ENCODE data around the gene ARMH1.

Gene ARMH1

DNA sequence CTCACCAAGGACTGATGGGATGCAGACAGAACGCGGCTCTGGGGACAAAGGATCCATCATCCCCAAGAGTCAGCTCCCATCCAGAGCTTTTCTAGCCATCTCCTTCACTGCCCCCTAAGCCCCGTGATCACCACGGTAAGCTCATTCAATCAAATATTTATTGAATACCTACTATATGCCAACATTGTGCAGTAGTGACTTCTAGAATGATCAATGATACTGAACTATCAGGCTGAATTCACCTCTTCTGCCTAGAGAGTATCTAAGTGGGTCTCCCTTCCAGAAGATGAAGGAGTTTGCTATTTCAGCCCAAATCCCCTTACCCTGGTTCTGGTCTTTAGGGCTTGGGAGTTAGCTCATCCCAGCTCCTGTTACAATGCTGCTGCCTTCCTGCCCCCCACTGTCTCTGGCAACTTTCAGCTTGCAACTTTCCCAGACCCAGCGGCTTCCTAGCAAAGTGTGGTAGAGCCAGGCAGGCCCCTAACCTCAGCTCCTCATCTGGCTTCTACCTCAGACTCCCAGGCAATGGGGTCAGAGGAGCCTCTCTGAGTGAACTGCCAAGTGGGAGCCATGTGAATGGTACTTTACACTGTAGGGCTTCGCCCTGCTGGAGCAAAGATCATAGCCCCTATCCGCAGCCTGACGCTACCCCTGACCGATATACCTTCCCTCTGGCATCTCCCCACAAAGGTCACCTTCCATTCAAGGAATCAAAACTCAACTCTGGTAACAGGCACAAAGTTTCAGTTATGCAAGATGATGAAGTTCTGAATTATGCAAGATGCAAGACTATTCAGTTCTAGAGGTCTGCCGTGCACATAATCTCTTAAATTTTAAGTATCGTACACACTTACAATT, 21.2 kb upstream of the ARMH1 start:
- ChIA-PET POLR2A (no interaction called here), CTCF (interaction anchor here (0.7 to 8.6 kb wide), 57 partner anchors 10 to 660 kb away, joined by 3 to 204 read pairs (median 5); partner anchors contain the start of genes ARMH1, DMAP1 and TMEM53)
- TF ChIP-seq, protein P1, sequence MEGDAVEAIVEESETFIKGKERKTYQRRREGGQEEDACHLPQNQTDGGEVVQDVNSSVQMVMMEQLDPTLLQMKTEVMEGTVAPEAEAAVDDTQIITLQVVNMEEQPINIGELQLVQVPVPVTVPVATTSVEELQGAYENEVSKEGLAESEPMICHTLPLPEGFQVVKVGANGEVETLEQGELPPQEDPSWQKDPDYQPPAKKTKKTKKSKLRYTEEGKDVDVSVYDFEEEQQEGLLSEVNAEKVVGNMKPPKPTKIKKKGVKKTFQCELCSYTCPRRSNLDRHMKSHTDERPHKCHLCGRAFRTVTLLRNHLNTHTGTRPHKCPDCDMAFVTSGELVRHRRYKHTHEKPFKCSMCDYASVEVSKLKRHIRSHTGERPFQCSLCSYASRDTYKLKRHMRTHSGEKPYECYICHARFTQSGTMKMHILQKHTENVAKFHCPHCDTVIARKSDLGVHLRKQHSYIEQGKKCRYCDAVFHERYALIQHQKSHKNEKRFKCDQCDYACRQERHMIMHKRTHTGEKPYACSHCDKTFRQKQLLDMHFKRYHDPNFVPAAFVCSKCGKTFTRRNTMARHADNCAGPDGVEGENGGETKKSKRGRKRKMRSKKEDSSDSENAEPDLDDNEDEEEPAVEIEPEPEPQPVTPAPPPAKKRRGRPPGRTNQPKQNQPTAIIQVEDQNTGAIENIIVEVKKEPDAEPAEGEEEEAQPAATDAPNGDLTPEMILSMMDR (IDR thresholded peaks at IDR 0.05; ENCODE audit: control extremely low read depth, extremely low read depth, low read depth, missing control alignments) = no peak
- no peak for DNase-seq (ENCODE audit: extremely low spot score)

DNA sequence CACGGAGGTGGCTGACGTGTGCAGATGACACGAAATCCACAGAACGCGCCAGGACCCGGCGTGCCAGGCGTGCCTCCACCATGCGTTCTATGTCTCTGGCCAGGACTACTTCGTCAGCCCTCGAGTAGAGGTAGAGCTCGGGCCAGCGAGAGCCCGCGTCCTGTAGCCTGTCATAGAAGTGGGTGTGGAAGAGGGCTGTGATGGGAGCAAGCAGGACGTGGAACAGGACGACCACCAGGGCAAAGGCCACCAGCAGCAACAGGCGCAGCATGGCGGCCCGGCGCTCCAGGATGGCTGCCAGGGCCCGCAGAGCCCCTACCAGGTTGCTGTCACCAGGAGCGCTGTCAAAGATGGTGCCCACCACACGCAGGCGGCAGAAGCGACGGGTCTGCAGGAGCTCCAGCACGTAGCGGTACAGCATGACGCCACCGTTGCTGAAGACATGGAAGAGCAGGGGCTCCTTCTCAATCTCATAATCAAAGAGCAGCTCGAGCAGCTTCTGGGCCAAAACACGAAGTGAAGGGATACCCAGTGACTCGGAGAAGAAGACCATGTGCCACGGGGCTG, 19.8 kb upstream of the ARMH1 start:
- ChIA-PET POLR2A (no interaction called here), CTCF (interaction anchor here (0.9 to 2.9 kb wide), 12 partner anchors 8 to 83 kb away, joined by 3 to 16 read pairs (median 6); partner anchors contain the start of genes ARMH1 and TMEM53)
- DNase-seq (ENCODE audit: extremely low spot score) = no peak
- TF ChIP-seq, protein P1 (IDR thresholded peaks at IDR 0.05; ENCODE audit: control extremely low read depth, extremely low read depth, low read depth, missing control alignments) = no peak

DNA sequence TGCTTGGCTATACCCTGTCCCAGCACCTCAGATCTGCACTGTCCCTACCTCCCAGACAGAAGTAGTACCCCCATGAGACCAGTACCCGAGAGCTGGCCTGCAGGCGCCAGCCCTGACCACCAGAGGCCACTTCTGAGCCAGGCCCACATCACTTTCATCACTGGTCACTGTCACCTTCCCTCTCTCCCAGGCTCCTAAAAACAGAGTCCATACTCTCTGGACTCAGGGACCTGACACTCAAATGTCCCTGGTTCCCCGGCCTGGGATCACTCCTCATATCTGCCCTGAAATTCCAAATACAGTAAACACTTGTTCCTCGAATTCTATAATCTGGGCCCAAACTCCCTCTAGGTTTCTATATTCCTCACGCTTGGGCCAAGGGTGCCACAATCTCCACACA, 18.9 kb upstream of the ARMH1 start:
- ChIA-PET POLR2A (no interaction called here), CTCF (interaction anchor here (0.9 to 2.9 kb wide), 10 partner anchors 8 to 83 kb away, joined by 3 to 16 read pairs (median 8); partner anchors contain the start of genes ARMH1 and TMEM53)
- DNase-seq (ENCODE audit: extremely low spot score) = peak; percentile 61
- TF ChIP-seq, protein P1 (IDR thresholded peaks at IDR 0.05; ENCODE audit: control extremely low read depth, extremely low read depth, low read depth, missing control alignments) = peak; percentile 69

DNA sequence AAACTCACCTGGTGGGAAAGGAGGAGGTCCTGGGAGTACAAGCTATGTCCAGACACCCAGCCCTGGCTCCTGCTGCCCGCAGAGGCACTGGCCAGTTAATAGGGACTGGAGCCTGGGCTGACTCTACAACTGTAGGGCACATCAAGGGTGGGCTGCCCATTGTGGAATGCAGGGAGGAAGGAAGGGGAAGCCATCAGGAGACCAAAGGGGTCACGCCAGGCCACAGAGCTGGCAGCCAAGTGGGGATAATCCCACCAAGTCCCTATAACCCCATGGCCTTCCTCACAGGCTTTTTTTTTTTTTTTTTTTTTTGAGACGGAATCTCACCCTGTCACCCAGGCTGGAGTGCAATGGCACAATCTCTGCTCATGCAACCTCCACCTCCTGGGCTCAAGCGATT, 14.9 kb upstream of the ARMH1 start:
- POLR2A ChIA-PET = no interaction called here
- CTCF ChIA-PET = interaction anchor here (1.9 to 6.6 kb wide), 2 partner anchors 7 to 37 kb away, joined by 5 to 82 read pairs; no protein-coding TSS in a partner anchor
- TF ChIP-seq, protein P1 (IDR thresholded peaks at IDR 0.05; ENCODE audit: control extremely low read depth, extremely low read depth, low read depth, missing control alignments) = no peak
- no peak for DNase-seq (ENCODE audit: extremely low spot score)

DNA sequence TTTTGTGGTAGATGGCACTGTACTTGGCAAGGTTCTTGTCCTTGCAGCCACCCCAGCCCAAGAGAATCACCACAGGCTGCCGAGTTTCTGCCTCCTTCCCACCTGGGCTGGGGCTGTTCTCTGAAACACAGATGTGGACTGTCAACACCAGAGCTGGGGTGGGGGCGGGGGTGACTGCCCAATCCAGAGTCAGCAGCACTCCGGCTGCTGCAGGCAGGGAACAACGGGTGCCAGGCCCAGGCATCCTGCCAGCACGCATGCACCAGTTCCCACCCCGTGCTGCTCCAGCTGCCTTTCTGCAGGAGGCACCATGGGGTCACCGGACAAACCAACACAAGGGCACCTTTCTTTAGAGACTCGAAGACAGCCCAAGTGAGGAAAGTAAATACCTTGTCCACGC, 14.3 kb upstream of the ARMH1 start:
- ChIA-PET POLR2A (no interaction called here), CTCF (interaction anchor here (1.9 to 6.6 kb wide), 2 partner anchors 8 to 36 kb away, joined by 5 to 82 read pairs; no protein-coding TSS in a partner anchor)
- DNase-seq (ENCODE audit: extremely low spot score) = no peak
- TF ChIP-seq, protein P1 (IDR thresholded peaks at IDR 0.05; ENCODE audit: control extremely low read depth, extremely low read depth, low read depth, missing control alignments) = no peak

DNA sequence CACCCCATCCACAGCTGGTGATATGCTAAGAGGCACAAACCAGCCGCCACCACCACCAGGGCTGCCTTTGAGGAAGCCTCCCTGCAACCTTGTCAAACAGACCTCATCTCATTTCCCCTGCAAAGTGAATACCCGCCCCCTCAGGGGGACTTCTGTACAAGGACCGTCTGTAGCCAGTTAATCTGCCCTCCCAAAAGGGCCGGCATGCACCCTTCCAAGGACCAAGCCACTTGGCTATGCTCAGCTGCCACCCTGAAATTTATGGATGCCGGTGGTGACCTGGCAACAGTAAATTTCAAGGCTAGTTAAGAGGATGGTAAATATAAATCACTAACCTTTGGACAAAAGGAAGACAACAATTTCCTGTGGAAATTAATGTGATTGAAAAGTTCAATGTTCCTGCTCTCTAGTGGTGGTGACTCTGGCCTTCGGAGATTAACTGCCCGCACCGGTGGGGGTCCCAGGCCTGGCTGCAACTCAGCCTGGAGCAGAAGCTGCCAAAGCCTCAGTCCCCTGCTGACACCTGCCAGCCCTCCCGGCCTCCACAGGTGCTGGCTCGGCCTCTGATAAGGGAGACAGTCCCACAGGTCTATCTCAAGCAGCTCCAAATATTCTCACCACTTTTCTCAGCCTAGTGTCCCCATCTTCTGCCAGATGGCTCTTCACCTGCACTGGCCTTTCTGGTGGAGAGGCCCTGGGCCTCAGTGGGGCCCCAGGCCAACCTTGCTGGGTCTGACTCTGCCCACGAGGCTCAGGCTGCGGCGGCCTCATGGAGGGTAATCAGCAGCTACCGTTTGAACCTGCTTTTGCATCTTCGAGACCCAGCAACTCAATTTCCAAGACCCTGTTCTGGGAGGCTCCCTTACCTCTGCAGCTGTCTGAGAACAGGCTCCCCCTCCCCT, 12.5 kb upstream of the ARMH1 start:
- CTCF ChIA-PET = interaction anchor here (1.1 to 6.6 kb wide), 3 partner anchors 10 to 90 kb away, joined by 3 to 82 read pairs (median 3); no protein-coding TSS in a partner anchor
- POLR2A ChIA-PET = no interaction called here
- TF ChIP-seq, protein P1 (IDR thresholded peaks at IDR 0.05; ENCODE audit: control extremely low read depth, extremely low read depth, low read depth, missing control alignments) = no peak
- no peak for DNase-seq (ENCODE audit: extremely low spot score)
